K562 (cell line): ENCODE results near the gene CRELD2. TPM values are rescaled to one million over a fixed set of nuclear protein-coding genes. Genes with fewer than 3 reads are reported as not detected.
A peak's percentile ranks its signal among the peaks of the same experiment; 100 is the strongest.

Source experiments
- ATAC-seq: fragments of 200-7000 bp; cut with Tn5 transposase; 3 replicates; pipeline ENCODE4 v1.9.1; 2020; ENCODE audit warnings: moderate library complexity
- BruUV-seq: library from RNA; stranded (reverse); fragments of 400-500 nt; replicated peaks from 2 replicates; lab custom pipeline; 2021; lab: Mats Ljungman, UMichigan
- CTCF ChIA-PET: fragments of 300-600 bp; formaldehyde crosslinking; extraction: SDS; loops from one replicate; lab custom pipeline; 2021; ENCODE audit warnings: low intra/inter-chr PET ratio; lab: Yijun Ruan, JAX
- POLR2A ChIA-PET: fragments of 300-600, 350-650 bp; sonication (Branson Sonifier 250); formaldehyde crosslinking; extraction: SDS; loops from one replicate; lab custom pipeline; 2021; ENCODE audit warnings: antibody characterized with exemption, inconsistent platforms; lab: Yijun Ruan, JAX
- DNase-seq, 4 experiments: peaks; one replicate each; pipeline versions ENCODE4 v3.0.0 to v3.0.0-alpha.2; 2011 to 2018; ENCODE audit warnings: low spot score in 3 of 4, mixed read lengths in 3 of 4; ENCODE audit errors: extremely low read depth in 1 of 4
- FAIRE-seq: peaks from 2 replicates; lab custom pipeline; 2011; peaks lifted over from hg19 to GRCh38; lab: Jason Lieb, UNC
- H2AFZ ChIP-seq: 2 replicates; pipeline ENCODE4 v1.6.0; 2011; ENCODE audit warnings: low read depth, low read length, control low read depth, inconsistent platforms
- H3K27ac ChIP-seq: fragments of 200-600 bp; 3 replicates; pipeline ENCODE4 v1.8.0; 2011; ENCODE audit warnings: low read depth, mild to moderate bottlenecking, control low read depth, inconsistent platforms, low read length, moderate library complexity, mixed read lengths; ENCODE audit errors: extremely low read depth
- H3K27me3 ChIP-seq, 2 experiments: fragments of 300-600 bp in 1 of 2; 2 replicates in 1 of 2; 3 replicates in 1 of 2; pipeline versions ENCODE4 v1.6.0 to v1.8.0; 2011; ENCODE audit warnings: inconsistent platforms in 2 of 2, low read length in 2 of 2, mild to moderate bottlenecking in 1 of 2, mixed read lengths in 1 of 2, moderate library complexity in 1 of 2; ENCODE audit not compliant: control insufficient read depth in 2 of 2, insufficient read depth in 2 of 2
- H3K36me3 ChIP-seq: fragments of 300-600 bp; 3 replicates; pipeline ENCODE4 v1.8.0; 2011; ENCODE audit warnings: mild to moderate bottlenecking, low read length, inconsistent platforms; ENCODE audit not compliant: control insufficient read depth, insufficient read depth
- H3K4me1 ChIP-seq, 2 experiments: fragments of 200-600 bp in 1 of 2; replicated peaks in 1 of 2; 2 replicates in 1 of 2; 3 replicates in 1 of 2; pipeline versions ENCODE4 v1.5.1 to v1.8.0; 2011; ENCODE audit warnings: inconsistent platforms in 2 of 2, low read length in 2 of 2, mild to moderate bottlenecking in 1 of 2, mixed read lengths in 1 of 2, moderate library complexity in 1 of 2; ENCODE audit not compliant: control insufficient read depth in 2 of 2, insufficient read depth in 2 of 2
- H3K4me2 ChIP-seq: 2 replicates; pipeline ENCODE4 v1.6.1; 2011; ENCODE audit warnings: low read length, control low read depth, inconsistent platforms, mixed read lengths; ENCODE audit not compliant: insufficient read depth
- H3K4me3 ChIP-seq: fragments of 200-600 bp; sonication (generic), shearing (Covaris generic); 2 replicates; pipeline ENCODE4 v1.5.1; 2016; ENCODE audit warnings: control low read depth, inconsistent platforms
- H3K79me2 ChIP-seq: fragments of 200-600 bp; 3 replicates; pipeline ENCODE4 v1.8.0; 2011; ENCODE audit warnings: low read length, inconsistent platforms; ENCODE audit not compliant: control insufficient read depth, insufficient read depth
- H3K9ac ChIP-seq, 2 experiments: 2 replicates each; pipeline versions ENCODE4 v1.6.0 to v1.6.1; 2011; ENCODE audit warnings: low read depth in 2 of 2, low read length in 2 of 2, control low read depth in 1 of 2, inconsistent platforms in 1 of 2, mild to moderate bottlenecking in 1 of 2, mixed read lengths in 1 of 2; ENCODE audit not compliant: insufficient read depth in 1 of 2
- H3K9me1 ChIP-seq: one replicate; pipeline ENCODE4 v1.6.0; 2011; ENCODE audit warnings: inconsistent platforms, mild to moderate bottlenecking, low read length, moderate library complexity; ENCODE audit not compliant: control insufficient read depth, insufficient read depth
- H3K9me3 ChIP-seq: replicated peaks from 2 replicates; pipeline ENCODE4 v1.5.1; 2011; ENCODE audit warnings: low read depth, low read length, inconsistent platforms; ENCODE audit not compliant: control insufficient read depth, insufficient read depth
- H4K20me1 ChIP-seq: replicated peaks from 2 replicates; pipeline ENCODE4 v1.6.1; 2011; ENCODE audit warnings: low read length, inconsistent platforms, mixed read lengths; ENCODE audit not compliant: control insufficient read depth, insufficient read depth
- CBFA2T3 ChIP-seq: fragments of 450-650 bp; IDR thresholded peaks from 2 replicates; pipeline ENCODE4 v1.6.1; 2017
- KHSRP ChIP-seq: fragments of 450-650 bp; IDR thresholded peaks from 2 replicates; pipeline ENCODE4 v1.6.1; 2017
- MTF1 ChIP-seq: fragments of 250-450 bp; sonication (Bioruptor Pico); IDR thresholded peaks from 2 replicates; pipeline ENCODE4 v1.9.0; 2021; ENCODE audit warnings: moderate library complexity, mild to moderate bottlenecking, inconsistent platforms, borderline replicate concordance
- RB1 ChIP-seq: fragments of 450-650 bp; IDR thresholded peaks from 2 replicates; pipeline ENCODE4 v1.6.1; 2017; ENCODE audit warnings: low read depth, mild to moderate bottlenecking
- RBBP5 ChIP-seq: fragments of 200-600 bp; sonication (generic); IDR thresholded peaks from 2 replicates; pipeline ENCODE4 v1.6.1; 2012; ENCODE audit warnings: borderline replicate concordance, mild to moderate bottlenecking, low read length, control low read depth, inconsistent platforms; ENCODE audit not compliant: insufficient read depth, poor library complexity, severe bottlenecking
- RUNX1 ChIP-seq: sonication (generic); IDR thresholded peaks from 2 replicates; pipeline ENCODE4 v1.6.1; 2016; ENCODE audit warnings: antibody characterized with exemption, low read depth
- ZC3H11A ChIP-seq: IDR thresholded peaks from 2 replicates; pipeline ENCODE4 v1.6.1; 2012; ENCODE audit warnings: low read depth, low read length, improper control_type of control experiment
- WGBS: fragments of 100-300 bp; shearing (Covaris generic); methylation state at CpG from one replicate; pipeline ENCODE4 v1.1.6; 2016; ENCODE audit warnings: low coverage, mixed read lengths; ENCODE audit not compliant: insufficient coverage; ENCODE audit errors: missing lambda C conversion rate; 5-methylcytosine and 5-hydroxymethylcytosine counted together
- in situ Hi-C: fragments of 300-500 bp; cut with MboI; formaldehyde crosslinking; loops from 4 replicates; pipeline ENCODE4 v1.15.0; 2018; ENCODE audit warnings: inconsistent platforms, mixed read lengths
- intact Hi-C: fragments of 100-400 bp; cut with micrococcal nuclease; formaldehyde crosslinking; loops from 2 replicates; pipeline ENCODE4 v1.14.2; 2022
- polyA plus RNA-seq, 8 experiments: library from polyadenylated mRNA; depleted of rRNA in 4 of 8; stranded (reverse) in 5 of 8; unstranded in 3 of 8; fragments of >200 nt; fragmentation: Nextera tagmentation in 2 of 8; fragmentation: Illumina TruSeq in 1 of 8; extraction: Ambion mirVana in 2 of 8; extraction: Trizol in 1 of 8; gene quantifications; 2 replicates each; pipeline versions ENCODE4 v1.2.1 to v1.2.3, GENCODE V29; 2011 to 2014; ENCODE audit warnings: inconsistent platforms in 1 of 8, missing spikeins in 1 of 8
- total RNA-seq, 7 experiments: library from RNA; depleted of rRNA in 6 of 7; stranded (reverse); fragments of >200 nt in 6 of 7; fragmentation: Illumina TruSeq in 2 of 7; extraction: Trizol in 2 of 7; gene quantifications; 2 replicates each; pipeline versions ENCODE4 v1.2.1 to v1.2.3, GENCODE V29; 2011 to 2021; ENCODE audit warnings: low replicate concordance in 1 of 7

The CRELD2 gene
- total and polyA plus RNA-seq, 9 of the 15 experiments (the other 6 are each of a cell fraction or from before 2014, with no cell fraction given) = 0.96 to 25.3 (median 8.8) TPM

DNA sequence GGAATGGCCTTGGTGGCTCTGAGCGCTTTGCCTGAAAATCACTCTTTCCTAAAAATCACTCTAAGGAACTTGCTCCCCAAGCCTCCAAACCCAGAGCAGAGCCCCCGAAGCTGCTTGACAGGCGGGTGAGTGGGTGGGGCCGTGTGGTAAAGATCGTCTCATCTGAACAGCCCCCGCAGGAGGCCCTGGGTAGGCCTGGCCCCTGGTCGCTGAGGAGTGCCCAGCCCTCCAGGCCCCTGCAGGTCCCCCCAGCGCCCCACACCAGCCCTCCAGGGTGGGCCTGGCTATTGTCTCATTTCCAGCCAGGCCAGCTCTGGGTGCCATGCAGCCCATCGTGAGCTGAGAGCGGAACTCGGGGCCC, 25.0 kb downstream of the CRELD2 start:
- no peaks in the 10 kb centered on the region for H3K36me3 ChIP-seq
- TF ChIP-seq RBBP5 (no peak), KHSRP (no peak), CBFA2T3 (no peak), RB1 (no peak), RUNX1 (no peak), ZC3H11A (no peak), MTF1 (no peak)
- H2AFZ ChIP-seq = no peak overlapping the region
- no peaks in the 10 kb centered on the region for H3K9me1 ChIP-seq
- no peaks in the 10 kb centered on the region for H3K79me2 ChIP-seq
- H3K9ac ChIP-seq = peak overlapping the region in 1 of 2 experiments; percentile 71; a peak in 2 of 4 replicates
- POLR2A ChIA-PET = interaction anchor here (0.6 to 0.9 kb wide), 3 partner anchors 15 to 59 kb away, joined by 3 to 5 read pairs (median 3); no protein-coding TSS in a partner anchor
- BruUV-seq = no TSS peak
- DNase-seq = no peak
- intact Hi-C loops (no loop called here), in situ Hi-C loops (no loop called here)
- no peaks in the 10 kb centered on the region for H3K9me3 ChIP-seq
- CTCF ChIA-PET = no interaction called here
- H3K4me3 ChIP-seq = no peak overlapping the region
- WGBS = 46% methylated on average over 6 of the region's 11 CpGs
- no peak for ATAC-seq
- no peak overlapping the region for H3K4me2 ChIP-seq
- H3K27ac ChIP-seq = no peak overlapping the region
- FAIRE-seq = no peak
- H3K4me1 ChIP-seq = peaks cover 8 to 66% of the 10 kb centered on the region in 2 experiments; a peak in 3 of 5 replicates
- no peaks in the 10 kb centered on the region for H3K27me3 ChIP-seq
- H4K20me1 ChIP-seq = no peaks in the 10 kb centered on the region
